ENCODE data around the gene RUNX3.

The RUNX3 gene

DNA sequence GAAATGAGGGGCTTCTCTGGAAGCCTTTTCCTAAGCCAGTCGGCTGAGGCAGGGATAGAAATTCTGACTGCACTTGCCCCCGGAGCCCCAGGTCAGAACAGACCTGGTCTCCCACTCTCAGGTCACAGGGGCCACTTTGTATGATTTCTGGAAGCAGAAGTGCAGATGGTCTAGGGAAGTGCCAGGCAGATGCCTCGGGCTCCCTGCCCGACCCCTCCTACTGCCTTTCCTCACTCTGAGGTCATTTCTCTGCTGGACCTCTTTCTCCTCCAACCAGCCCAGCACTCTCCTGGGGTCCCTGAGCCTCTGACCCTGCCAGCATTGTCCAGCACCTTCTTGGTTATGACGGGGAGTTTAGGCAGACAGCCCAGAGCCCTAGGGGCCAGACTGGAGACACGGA is 8.7 kb downstream of the RUNX3 start:
- in situ Hi-C loops (cut with HindIII; ENCODE audit: low sequenced_read_pairs), result no loop called here
- TF ChIP-seq, protein P1, sequence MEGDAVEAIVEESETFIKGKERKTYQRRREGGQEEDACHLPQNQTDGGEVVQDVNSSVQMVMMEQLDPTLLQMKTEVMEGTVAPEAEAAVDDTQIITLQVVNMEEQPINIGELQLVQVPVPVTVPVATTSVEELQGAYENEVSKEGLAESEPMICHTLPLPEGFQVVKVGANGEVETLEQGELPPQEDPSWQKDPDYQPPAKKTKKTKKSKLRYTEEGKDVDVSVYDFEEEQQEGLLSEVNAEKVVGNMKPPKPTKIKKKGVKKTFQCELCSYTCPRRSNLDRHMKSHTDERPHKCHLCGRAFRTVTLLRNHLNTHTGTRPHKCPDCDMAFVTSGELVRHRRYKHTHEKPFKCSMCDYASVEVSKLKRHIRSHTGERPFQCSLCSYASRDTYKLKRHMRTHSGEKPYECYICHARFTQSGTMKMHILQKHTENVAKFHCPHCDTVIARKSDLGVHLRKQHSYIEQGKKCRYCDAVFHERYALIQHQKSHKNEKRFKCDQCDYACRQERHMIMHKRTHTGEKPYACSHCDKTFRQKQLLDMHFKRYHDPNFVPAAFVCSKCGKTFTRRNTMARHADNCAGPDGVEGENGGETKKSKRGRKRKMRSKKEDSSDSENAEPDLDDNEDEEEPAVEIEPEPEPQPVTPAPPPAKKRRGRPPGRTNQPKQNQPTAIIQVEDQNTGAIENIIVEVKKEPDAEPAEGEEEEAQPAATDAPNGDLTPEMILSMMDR (IDR thresholded peaks at IDR 0.05; ENCODE audit: low read depth, low read length), result no peak

DNA sequence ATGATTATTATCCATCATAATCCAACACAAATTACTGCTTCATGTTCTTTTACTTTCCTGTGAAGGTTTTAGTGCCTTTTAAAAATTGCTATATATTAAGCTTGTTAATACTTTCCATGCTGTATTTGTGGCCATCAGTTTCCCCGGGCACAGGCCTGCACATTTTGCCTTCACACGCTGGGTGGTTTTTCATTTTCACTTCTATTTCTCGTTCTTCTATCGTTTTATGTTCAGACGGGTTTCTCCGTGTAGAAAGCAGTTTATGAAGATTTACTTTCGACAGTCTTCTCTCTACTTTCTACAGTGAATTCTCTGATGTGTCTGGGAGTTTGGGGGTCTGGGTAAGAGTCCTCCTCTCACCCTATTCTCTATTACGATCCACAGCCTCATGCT is 9.5 kb downstream of the RUNX3 start:
- in situ Hi-C loops (cut with HindIII; ENCODE audit: low sequenced_read_pairs), result no loop called here
- no peak overlapping the region for H3K4me3 ChIP-seq (ENCODE audit: low read depth, low read length)
- no peak for DNase-seq (ENCODE audit: low read depth, low spot score)
- TF ChIP-seq, protein P1 (IDR thresholded peaks at IDR 0.05; ENCODE audit: low read depth, low read length), result no peak

More for the DNA sequence above, 8.7 kb downstream of the RUNX3 start:
- no peak for DNase-seq (ENCODE audit: low read depth, low spot score)
- H3K4me3 ChIP-seq (ENCODE audit: low read depth, low read length), result no peak overlapping the region

DNA sequence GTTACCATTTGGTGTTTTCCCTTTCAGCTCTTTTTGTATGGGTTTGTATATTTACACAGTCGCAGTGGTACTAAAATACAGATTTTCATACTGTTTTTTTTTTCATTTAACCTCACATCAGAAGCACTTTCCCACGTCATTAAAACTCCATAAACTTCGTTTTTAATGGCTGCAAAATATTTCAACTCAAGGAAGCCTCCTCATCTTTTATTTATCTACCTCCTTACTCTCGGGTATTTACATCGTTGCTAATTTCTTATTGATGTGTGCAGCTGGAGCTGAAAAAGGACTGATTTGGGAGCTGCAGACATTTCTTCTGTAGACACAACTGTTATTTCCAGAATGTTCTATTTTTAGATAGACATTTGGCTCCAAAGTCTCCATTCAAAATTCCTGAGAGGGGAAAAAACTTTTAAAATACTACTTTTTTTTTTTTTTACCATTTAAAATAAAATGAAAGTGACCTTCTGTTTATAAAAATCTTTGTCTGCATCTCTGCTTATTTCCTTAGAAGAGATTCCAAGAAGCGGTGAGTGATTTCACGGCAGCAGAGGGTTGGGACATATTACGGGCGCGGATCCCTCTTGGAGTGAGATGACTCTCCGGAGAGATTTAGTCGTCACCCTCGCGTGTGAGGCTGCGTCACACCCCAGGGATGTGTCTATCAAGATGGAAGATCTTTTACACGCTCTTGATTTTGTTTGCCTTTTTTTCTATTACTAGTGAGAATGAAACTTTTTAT is 10.1 kb downstream of the RUNX3 start:
- H3K4me3 ChIP-seq (ENCODE audit: low read depth, low read length), result no peak overlapping the region
- DNase-seq (ENCODE audit: low read depth, low spot score), result no peak
- TF ChIP-seq, protein P1 (IDR thresholded peaks at IDR 0.05; ENCODE audit: low read depth, low read length), result no peak
- in situ Hi-C loops (cut with HindIII; ENCODE audit: low sequenced_read_pairs), result no loop called here

DNA sequence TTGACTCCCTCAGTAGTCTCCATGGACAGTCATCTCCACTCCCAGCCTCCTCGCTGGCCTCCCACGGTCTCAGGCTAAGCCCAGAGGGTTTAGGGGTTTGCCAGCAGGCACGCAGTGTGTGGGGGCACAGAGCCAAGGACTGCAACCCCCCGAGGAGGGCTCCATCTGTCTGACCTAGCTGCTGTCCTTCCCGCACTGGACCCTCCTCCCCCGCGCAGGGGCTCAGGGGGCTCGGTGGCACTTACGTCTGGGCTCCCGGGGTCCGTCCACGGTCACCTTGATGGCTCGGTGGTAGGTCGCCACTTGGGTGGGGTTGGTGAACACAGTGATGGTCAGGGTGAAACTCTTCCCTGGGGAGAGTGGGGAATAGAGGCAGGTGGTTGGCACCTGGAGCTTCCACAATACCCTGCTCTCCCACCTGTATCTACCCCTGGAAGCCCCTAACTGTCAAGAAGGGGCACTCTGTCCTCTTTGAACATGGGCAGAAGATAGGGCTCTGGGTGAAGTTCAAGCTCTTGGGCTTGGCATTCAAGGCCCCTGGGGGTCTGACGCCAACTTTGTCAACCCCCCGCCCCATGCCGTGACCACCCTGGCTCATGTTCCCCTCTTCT is 11.0 kb downstream of the RUNX3 start:
- in situ Hi-C loops (cut with HindIII; ENCODE audit: low sequenced_read_pairs), result no loop called here
- H3K4me3 ChIP-seq (ENCODE audit: low read depth, low read length), result no peak overlapping the region
- TF ChIP-seq, protein P1 (IDR thresholded peaks at IDR 0.05; ENCODE audit: low read depth, low read length), result no peak
- no peak for DNase-seq (ENCODE audit: low read depth, low spot score)

DNA sequence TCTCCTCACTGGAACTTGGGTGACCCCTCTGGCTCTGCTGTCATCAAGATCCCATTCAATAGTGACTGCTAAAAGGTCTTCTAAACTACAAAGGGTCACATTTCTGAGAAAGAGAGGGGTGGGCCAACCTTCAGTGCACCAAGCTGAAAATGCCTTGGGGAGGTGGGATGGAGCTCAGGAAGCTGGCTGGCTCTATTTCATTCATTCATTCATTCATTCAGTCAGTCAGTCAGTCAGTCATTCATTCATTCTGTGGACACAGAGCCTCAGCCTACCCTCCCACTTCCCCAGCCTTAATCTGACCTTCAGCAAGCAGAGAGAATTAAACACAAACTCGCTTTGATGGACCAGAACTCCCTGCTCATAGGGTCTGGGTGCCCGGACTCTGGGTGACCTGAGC is 11.7 kb downstream of the RUNX3 start:
- H3K4me3 ChIP-seq (ENCODE audit: low read depth, low read length), result no peak overlapping the region
- DNase-seq (ENCODE audit: low read depth, low spot score), result no peak
- TF ChIP-seq, protein P1 (IDR thresholded peaks at IDR 0.05; ENCODE audit: low read depth, low read length), result no peak
- in situ Hi-C loops (cut with HindIII; ENCODE audit: low sequenced_read_pairs), result no loop called here

DNA sequence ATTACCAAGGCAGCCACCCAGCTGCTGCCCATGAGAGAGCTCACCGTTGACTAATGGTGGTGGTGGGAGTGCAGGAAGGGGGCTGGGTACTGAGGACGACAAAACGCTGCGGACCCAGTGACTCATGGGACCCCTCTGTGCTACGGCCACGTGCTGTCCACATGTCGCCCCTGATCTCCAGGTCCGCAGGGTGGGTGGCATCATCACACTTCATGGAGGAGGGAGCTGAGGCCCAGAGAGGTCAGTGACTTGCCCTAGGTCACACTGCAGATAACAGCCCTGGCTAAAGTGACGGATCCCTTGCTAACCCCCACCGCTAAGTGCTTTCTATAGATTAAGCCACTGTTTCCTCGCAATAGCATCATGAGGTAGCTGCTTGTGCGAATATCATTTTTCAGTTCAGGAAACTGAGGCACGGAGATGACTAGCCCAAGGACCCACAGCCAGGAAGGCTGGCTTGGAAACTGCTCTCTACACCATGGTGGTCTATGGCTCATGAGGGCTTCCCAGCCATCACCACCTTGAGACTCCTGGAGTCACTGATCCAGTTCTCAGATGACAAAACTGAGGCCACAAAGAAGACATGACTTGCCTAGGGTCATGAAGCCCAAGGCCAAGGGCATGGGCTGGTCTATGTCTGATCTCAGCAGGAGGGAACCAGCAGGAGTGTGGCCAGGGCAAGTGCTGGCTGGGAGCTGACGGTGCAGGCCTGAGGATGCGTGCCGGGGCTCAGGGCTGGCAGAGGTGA is 12.6 kb downstream of the RUNX3 start:
- TF ChIP-seq, protein P1 (IDR thresholded peaks at IDR 0.05; ENCODE audit: low read depth, low read length), result no peak
- in situ Hi-C loops (cut with HindIII; ENCODE audit: low sequenced_read_pairs), result no loop called here

More for the DNA sequence above, 12.6 kb downstream of the RUNX3 start:
- DNase-seq (ENCODE audit: low read depth, low spot score), result no peak
- no peak overlapping the region for H3K4me3 ChIP-seq (ENCODE audit: low read depth, low read length)
